NCI-H2107 treated with DMSO at 0.1 percent for 48 hours (cell line): Measurements from ENCODE around the gene PGF.

Experiments used
- DNase-seq: peaks from one replicate; lab custom pipeline; 2025; ENCODE audit not compliant: unreplicated experiment; lab: John Stamatoyannopoulos, UW

The PGF gene

GRCh38 chr14:74921987-74922751 is 33.2 kb downstream of the PGF start:
- no peak for DNase-seq

GRCh38 chr14:74921053-74921620 is 34.3 kb downstream of the PGF start:
- no peak for DNase-seq

GRCh38 chr14:74920281-74920680 is 35.1 kb downstream of the PGF start:
- DNase-seq = no peak

- no peak for DNase-seq
Observed at GRCh38 chr14:74919421-74920165, 35.8 kb downstream of the PGF start.

GRCh38 chr14:74918380-74918779 is 37.0 kb downstream of the PGF start:
- DNase-seq = no peak

GRCh38 chr14:74917646-74918081 is 37.7 kb downstream of the PGF start:
- no peak for DNase-seq

- no peak for DNase-seq
Observed at GRCh38 chr14:74917178-74917543, 38.2 kb downstream of the PGF start.

GRCh38 chr14:74915826-74916225 is 39.6 kb downstream of the PGF start:
- no peak for DNase-seq

GRCh38 chr14:74915426-74915825 is 40.0 kb downstream of the PGF start:
- DNase-seq = no peak

GRCh38 chr14:74913986-74914573 is 41.3 kb downstream of the PGF start:
- DNase-seq = peak; percentile 27

GRCh38 chr14:74913393-74913910 is 41.9 kb downstream of the PGF start:
- no peak for DNase-seq

GRCh38 chr14:74912801-74913200 is 42.6 kb downstream of the PGF start:
- DNase-seq = no peak

- no peak for DNase-seq
Observed at GRCh38 chr14:74912111-74912510, 43.3 kb downstream of the PGF start.

- no peak for DNase-seq
Observed at GRCh38 chr14:74911704-74912103, 43.7 kb downstream of the PGF start.

GRCh38 chr14:74911221-74911620 is 44.2 kb downstream of the PGF start:
- no peak for DNase-seq

GRCh38 chr14:74910556-74910955 is 44.8 kb downstream of the PGF start:
- no peak for DNase-seq

- no peak for DNase-seq
Observed at GRCh38 chr14:74909911-74910310, 45.5 kb downstream of the PGF start.

GRCh38 chr14:74909501-74909900 is 45.9 kb downstream of the PGF start:
- DNase-seq = no peak

- DNase-seq = no peak
Observed at GRCh38 chr14:74908861-74909341, 46.5 kb downstream of the PGF start.

GRCh38 chr14:74907744-74908143 is 47.7 kb downstream of the PGF start:
- DNase-seq = no peak

- DNase-seq = no peak
Observed at GRCh38 chr14:74906925-74907521, 48.4 kb downstream of the PGF start.
